ENCODE measurements around the gene CREB3L1.

The CREB3L1 gene

GRCh38 chr11:46352063-46352841 lies 74.8 kb downstream of the CREB3L1 start:
- DNase-seq (ENCODE audit: low read depth) = no peak
- peak; percentile 76 for TF ChIP-seq CTCF (IDR thresholded peaks at IDR 0.05; ENCODE audit: control insufficient read depth, insufficient read depth, low read depth, low read length, missing control alignments)

DNA sequence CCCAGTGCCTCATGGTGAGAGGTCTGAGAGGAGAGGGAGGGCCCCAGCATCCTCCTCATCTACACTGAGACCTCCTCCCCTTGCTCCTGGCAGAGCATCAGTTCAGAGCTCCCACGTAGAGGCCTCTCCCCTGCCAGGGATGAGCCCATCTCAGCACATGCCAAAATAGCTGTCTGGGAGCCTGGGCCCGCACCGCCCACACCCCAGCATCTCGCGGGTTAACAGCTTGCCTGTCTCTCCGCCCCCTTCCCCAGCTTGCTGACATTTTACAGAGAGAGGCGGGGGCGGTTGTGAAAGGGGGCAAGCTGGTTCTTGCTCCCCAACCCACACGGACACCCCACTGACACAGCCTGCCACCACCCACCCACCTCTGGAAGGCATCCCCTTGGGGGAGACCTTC lies 76.2 kb downstream of the CREB3L1 start:
- no peak overlapping the region for H3K4me3 ChIP-seq (ENCODE audit: control insufficient read depth, low read depth, low read length)
- no peak for TF ChIP-seq CTCF (IDR thresholded peaks at IDR 0.05; ENCODE audit: control insufficient read depth, insufficient read depth, low read depth, low read length, missing control alignments)
- DNase-seq (ENCODE audit: low read depth) = no peak

More at GRCh38 chr11:46352063-46352841, 74.8 kb downstream of the CREB3L1 start:
- H3K4me3 ChIP-seq (ENCODE audit: control insufficient read depth, low read depth, low read length) = no peak overlapping the region

DNA sequence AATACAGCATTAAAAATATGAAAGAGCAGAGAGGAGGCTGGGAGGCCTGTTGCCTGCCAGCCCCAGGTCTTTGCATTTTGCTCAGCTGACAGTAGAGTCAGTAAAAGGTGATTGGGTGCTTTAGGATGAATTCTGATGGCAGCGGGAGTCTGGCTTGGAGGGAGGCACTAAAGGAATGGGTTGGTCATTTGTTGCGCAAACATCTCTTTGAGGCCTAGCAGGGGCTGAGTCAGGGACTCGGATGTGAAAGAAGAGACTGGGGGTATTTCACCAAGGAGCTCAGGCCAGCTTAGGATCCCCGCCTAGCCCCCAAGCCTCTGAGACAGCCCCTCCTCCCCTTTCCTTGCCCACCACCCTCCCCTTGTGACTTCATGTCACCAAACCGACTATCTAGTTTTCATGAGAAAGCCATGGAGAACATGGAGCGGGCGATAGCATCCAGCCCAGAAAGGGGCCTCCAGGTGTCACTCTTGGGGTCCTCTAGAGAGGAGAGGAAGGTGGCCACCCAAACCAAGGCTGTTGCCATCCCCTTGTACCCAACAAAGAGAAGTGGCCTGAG lies 79.5 kb downstream of the CREB3L1 start:
- no peak overlapping the region for H3K4me3 ChIP-seq (ENCODE audit: control insufficient read depth, low read depth, low read length)
- DNase-seq (ENCODE audit: low read depth) = no peak
- TF ChIP-seq CTCF (IDR thresholded peaks at IDR 0.05; ENCODE audit: control insufficient read depth, insufficient read depth, low read depth, low read length, missing control alignments) = no peak

GRCh38 chr11:46357483-46357936 lies 80.0 kb downstream of the CREB3L1 start:
- no peak for DNase-seq (ENCODE audit: low read depth)
- no peak overlapping the region for H3K4me3 ChIP-seq (ENCODE audit: control insufficient read depth, low read depth, low read length)
- TF ChIP-seq CTCF (IDR thresholded peaks at IDR 0.05; ENCODE audit: control insufficient read depth, insufficient read depth, low read depth, low read length, missing control alignments) = no peak

GRCh38 chr11:46359953-46360352 lies 82.5 kb downstream of the CREB3L1 start:
- no peak for DNase-seq (ENCODE audit: low read depth)
- H3K4me3 ChIP-seq (ENCODE audit: control insufficient read depth, low read depth, low read length) = no peak overlapping the region
- TF ChIP-seq CTCF (IDR thresholded peaks at IDR 0.05; ENCODE audit: control insufficient read depth, insufficient read depth, low read depth, low read length, missing control alignments) = no peak

GRCh38 chr11:46360878-46361277 lies 83.4 kb downstream of the CREB3L1 start:
- H3K4me3 ChIP-seq (ENCODE audit: control insufficient read depth, low read depth, low read length) = no peak overlapping the region
- DNase-seq (ENCODE audit: low read depth) = no peak
- no peak for TF ChIP-seq CTCF (IDR thresholded peaks at IDR 0.05; ENCODE audit: control insufficient read depth, insufficient read depth, low read depth, low read length, missing control alignments)
